GM04504 (cell line): Measurements from ENCODE around the gene ATF6B.
"Not testable (repeated sequence)": the region's sequence is repeated elsewhere in the genome, so short reads cannot be mapped to it uniquely, and the experiment has no call there.

Source experiments
- DNase-seq: peaks from one replicate; pipeline ENCODE4 v3.0.0-alpha.2; 2012; ENCODE audit warnings: low read depth

The ATF6B gene

DNA sequence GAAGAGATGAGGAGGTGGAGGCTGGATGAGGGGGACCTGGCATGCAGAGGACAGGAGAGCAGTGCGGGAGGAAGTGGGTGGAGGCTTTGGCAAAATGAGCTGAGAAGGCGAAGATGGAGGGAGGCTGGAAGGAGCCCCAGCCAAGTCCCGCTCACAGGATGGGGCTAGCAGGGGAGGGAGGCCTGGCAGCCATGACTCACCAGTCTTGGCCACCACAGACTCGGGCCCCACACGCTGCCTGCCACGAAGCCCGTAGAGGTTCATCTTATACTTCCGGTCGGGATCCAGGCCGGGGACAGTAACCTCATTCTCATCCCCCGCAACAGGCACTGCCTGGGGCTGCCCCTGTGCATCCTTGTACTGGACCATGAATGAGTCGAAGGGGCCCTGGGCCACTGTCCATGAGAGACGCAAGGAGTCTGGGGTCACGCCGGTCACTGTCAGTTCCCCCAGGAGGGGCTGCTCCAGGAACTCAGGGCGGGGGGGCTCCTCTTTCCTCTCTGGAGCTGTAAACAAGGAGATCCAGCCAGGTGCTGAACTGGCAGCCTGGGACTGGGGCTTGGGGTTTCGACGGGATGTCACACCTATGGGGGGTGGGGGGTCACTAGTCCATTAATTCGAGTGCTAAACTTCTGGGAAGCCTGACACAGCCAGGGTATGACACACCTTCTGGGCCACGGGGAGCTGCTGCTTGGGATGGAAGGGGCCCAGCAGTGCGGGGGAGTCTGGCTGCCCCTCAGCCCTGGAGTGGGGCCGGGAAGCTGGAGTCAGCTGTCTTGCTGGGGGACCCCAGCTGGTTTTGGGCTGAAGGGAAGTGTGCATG is 46.7 kb downstream of the ATF6B start:
- DNase-seq, result peak; percentile 86

DNA sequence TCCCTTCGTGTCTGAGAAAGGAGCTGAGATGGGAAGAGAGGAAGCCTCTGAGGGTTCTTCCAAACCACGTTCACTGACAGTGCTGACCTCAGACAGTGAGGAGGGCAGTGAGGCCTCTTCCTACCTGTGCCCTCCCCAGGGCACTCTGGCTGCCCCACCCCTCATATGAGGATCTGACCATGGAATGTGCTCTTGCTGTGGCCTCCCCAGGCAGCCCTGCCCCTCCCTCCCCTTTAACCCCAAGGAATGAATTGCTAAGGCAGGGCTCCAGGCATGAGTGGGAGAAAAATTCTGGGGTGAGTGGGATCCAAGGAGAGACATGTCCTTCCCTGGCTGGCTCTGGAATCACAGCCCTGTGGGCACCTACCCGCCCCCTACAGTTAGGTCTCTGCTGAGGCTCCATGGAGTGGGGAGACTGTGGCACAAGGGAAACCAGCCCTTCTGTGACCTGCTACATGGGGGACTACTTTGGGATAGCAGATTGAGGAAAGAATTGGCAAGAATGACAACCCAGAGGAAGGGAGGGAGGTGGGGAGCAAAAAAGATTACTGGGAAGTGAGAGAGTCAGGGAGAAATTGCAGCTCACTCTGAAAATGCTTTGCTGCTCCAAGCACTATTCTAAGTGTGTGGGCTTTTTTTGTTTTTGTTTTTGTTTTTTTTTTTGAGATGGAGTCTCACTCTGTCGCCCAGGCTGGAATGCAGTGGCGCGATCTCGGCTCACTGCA is 48.3 kb downstream of the ATF6B start:
- no peak for DNase-seq

DNA sequence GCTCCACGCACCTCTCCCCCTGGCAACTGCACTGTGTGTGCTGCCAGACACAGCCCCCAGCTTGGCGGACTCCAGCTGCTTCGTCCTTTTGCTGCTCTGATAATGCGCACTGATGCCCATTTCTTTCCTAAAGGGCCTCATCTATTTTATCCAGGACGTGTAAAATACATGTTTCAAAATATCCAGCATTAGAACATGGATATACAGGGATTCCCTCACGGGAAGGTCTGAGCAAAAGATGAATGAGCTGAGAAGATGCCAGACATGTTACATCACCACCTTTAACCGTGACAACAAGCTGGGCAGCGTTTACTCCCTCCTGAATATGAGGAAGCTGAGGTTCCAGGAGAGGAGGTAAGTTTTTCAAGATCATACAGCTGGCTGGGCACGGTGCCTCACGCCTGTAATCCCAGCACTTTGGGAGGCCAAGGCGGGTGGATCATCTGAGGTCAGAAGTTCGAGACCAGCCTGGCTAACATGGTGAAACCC is 51.7 kb downstream of the ATF6B start:
- peak; percentile 83 for DNase-seq

DNA sequence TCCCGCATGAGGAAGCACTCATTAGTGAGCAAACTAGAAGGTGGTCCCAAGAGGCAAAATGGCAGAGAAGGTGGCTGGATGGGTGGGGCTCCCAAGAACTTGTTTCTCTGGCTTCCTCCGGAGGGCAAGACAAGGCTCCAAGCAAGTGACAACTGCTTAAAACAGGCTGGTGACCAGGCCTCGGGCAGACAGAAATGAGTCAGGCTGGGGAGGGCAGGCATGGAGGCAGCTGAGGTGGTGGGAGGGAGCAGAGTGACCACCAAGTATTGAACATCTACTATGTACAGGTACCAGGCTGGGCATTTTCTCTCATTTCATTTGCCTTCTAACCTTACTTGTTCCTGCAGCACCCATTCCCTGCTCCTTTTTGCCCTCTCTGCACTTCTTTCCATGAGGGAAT is 52.3 kb downstream of the ATF6B start:
- no peak for DNase-seq

DNA sequence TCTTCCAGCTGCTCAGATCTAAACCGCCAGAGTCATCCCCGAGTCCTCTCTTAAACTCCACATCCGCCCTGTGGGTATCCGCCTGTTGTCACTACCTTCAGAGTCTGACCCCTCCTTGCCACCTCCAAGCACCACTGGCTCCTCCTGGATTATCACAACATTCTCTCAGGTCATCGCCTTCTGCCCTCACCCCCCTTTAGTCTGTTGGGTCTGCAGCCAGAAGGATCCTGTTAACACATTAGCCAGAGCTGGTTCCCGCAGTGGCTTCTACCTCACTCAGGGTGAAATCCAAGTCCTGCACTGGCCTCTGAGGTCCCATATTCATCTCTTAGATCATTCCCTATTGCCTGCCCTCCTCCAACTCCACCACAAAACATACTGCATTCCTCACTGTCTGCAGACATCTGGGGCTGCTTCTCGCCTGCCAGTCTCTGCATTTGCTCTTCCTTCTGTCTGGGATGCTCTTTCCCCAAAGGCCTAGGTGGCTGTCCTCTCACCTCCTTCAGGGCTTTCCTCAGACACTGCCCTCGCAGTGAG is 53.0 kb downstream of the ATF6B start:
- no peak for DNase-seq

DNA sequence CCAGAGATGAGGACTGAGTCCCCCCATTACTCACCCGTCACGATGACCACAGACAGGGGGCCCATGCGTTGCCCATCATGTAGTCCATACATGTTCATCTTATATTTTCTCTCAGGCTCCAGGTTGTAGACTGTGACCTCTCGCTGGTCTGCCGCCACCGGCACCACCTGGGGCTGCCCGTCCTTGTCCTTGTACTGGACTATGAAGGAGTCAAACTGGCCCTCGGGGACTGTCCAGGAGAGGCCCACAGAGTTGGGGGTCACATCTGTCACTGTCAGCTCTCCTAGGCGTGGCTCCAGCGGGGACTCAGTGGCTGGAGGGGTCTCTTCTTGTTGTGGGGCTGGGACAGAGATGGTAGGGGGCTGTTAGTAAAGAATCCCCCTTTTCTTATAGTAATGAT is 54.4 kb downstream of the ATF6B start:
- no peak for DNase-seq

DNA sequence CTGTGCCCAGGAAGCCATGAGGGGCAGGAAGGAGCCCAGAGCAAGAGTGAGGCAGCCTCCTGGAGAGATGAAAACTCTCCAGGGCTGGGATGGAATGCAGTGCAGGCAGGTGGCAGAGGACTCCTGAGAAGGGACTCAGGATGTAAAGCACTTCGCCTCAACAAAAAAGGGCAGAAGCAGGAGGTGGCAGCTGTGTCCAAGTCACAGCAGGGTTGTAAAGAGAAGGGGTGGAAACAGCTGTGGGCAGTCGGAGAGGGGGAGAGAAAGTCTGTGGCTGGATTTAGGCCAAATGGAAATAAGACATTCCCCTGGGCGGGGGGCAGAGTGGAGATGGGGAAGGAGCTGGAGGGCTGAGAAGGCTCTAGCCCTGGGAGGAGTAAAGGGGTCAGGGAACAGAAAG is 54.9 kb downstream of the ATF6B start:
- no peak for DNase-seq

DNA sequence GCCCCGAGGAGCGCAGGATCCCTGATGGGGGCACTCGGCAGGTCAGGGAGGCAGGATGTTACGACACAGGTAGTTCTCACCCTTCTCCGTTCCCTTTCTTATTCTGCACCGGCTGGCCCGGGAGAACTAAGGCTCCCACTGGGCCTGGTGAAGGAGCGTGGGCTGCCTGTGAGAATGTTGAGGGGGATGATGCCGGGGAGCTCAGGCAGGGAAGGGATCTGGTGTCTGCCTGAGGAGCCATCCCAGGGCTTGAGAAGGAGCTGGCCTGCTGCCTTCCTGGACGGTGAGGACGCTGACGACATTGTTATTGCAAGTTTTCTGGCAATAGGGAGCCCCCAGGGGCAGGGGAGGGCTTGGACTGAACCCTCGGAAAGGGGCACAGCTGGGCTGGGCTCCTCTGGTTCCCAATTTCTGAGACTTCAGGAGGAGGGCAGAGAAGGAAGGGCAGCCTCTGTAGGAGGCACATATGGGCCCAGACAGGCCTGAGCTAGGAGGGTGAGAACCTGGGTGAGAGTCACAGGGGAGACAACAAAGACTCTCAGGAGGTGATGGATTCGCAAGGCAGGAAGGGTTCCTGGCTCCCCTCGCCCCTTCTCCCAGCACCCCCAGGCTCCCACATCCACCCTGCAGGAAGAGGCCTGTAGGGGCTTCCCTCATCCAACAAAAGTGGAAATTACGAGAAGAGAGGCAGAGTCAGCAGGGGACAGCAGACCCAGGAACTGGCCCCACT is 57.1 kb downstream of the ATF6B start:
- no peak for DNase-seq

DNA sequence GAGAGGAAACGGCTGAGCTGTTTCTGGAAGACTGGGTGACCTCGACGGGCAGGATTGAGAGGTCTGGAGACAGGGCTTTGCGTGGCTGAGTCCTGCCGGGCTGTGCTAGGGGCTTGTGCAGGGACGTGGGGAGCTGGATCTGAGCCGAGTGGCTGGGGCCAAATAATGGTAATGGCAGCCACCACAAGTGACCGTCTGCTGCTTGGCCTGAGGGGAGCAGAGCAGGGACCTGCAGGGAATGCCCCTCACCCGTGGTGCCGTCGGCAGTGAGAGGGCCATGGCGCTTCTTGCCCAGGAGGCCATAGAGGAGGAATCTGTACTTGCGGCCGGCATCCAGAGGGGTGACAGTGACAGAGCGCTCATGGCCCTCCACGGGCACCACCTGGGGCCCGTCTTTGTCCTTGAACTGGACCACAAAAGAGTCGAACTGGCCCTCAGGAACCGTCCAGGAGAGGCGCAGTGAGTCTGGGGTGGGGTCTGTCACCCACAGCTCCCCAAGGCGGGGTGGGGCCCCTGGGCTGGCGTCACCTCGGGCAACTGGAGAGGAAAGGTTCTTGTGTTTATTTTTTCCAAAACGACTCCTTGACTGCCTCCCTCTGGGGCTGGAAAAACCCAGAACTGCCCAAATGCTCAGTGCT is 58.0 kb downstream of the ATF6B start:
- DNase-seq, result no peak

DNA sequence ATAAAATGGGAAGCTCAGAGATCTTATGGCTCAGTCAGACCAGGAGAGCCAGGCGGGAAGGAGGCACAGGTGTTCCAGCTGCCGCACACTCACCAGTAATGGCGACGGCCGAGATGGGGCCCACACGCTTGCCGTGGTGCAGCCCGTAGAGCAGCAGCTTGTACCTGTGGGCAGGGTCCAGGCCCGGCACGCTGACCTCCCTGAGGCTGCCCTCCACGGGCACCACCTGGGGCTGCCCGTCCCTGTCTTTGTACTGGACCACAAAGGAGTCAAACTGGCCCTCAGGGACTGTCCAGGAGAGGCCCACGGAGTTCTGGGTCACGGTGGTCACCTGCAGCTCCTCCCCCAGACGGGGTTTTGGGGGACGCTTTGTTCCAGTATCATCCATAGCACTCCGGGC is 58.6 kb downstream of the ATF6B start:
- DNase-seq, result no peak

DNA sequence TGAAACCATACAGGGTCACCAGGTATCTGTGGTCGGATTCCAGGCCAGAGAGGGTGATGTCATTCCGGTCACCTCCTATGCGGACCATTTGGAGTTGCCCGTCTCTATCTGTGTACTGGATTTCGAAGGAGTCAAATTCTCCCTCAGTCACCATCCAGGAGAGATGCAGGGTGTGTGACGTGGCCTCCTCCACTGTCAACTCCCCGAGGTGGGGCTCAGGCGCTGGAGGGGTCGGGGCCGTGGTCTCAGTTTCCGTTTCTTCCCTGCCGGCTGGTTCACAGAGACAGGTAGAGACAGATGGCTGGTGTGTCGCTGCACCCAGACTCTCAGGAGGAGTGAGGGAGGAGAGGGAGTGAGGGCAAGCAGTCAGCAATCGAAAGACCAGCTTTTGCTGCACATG is 59.2 kb downstream of the ATF6B start:
- DNase-seq, result no peak

DNA sequence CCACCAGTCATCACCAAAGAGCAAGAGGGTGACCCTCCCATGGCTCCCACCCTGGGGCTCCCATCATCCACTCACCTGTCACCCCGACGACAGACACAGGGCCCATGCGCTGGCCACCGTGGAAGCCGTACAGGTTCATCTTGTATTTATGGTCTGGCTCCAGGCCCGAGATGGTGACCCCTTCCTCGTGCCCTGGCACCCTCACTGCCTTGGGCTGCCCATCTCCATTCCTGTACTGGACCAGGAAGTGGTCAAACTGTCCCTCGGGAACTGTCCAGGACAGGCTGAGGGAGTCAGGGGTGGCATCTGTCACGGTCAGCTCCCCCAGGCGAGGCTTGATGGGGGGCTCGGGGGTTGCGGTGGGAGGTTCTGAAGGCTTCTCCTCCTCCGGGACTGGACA is 59.7 kb downstream of the ATF6B start:
- not testable (repeated sequence) for DNase-seq

DNA sequence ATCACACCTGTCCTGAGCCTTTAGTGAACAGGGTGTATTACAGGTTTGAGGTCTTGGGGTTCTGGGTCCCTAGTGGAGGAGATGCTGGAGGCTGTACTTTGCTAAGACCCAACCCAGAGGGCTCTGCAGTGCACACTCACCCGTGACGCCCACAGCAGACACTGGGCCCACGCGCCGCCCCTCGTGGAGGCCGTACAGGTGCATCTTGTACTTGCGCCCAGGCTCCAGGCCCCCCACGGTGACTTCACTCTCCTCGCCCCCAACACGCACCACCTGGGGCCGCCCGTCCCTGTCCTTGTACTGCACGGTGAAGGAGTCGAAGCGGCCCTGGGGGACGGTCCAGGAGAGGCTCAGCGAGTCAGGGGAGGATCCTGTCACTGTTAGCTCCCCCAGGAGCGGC is 60.5 kb downstream of the ATF6B start:
- not testable (repeated sequence) for DNase-seq
